ENCODE data around the gene GRK5.

Gene GRK5

DNA sequence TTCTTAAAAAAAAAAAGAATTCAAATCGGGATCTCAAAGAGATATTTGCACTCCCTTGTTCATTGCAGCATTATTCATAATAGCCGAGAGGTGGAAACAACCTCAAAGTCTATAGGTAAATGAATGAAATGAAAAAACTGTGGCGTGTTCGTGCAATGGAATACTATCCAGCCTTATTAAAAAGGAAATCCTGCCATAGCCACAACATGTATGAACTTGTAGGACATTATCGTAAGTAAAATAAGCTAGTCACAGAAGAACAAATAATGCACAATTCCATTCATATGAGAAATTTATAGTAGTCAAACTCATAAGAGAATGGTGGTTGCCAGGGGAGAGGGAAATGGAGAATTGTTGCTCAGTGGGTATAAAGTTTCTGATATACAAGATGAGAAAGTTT lies 37.9 kb downstream of the GRK5 start:
- no peak for DNase-seq (ENCODE audit: low spot score)
- TF ChIP-seq, protein P1, sequence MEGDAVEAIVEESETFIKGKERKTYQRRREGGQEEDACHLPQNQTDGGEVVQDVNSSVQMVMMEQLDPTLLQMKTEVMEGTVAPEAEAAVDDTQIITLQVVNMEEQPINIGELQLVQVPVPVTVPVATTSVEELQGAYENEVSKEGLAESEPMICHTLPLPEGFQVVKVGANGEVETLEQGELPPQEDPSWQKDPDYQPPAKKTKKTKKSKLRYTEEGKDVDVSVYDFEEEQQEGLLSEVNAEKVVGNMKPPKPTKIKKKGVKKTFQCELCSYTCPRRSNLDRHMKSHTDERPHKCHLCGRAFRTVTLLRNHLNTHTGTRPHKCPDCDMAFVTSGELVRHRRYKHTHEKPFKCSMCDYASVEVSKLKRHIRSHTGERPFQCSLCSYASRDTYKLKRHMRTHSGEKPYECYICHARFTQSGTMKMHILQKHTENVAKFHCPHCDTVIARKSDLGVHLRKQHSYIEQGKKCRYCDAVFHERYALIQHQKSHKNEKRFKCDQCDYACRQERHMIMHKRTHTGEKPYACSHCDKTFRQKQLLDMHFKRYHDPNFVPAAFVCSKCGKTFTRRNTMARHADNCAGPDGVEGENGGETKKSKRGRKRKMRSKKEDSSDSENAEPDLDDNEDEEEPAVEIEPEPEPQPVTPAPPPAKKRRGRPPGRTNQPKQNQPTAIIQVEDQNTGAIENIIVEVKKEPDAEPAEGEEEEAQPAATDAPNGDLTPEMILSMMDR (IDR thresholded peaks at IDR 0.05; ENCODE audit: extremely low read depth, missing control alignments), result no peak

DNA sequence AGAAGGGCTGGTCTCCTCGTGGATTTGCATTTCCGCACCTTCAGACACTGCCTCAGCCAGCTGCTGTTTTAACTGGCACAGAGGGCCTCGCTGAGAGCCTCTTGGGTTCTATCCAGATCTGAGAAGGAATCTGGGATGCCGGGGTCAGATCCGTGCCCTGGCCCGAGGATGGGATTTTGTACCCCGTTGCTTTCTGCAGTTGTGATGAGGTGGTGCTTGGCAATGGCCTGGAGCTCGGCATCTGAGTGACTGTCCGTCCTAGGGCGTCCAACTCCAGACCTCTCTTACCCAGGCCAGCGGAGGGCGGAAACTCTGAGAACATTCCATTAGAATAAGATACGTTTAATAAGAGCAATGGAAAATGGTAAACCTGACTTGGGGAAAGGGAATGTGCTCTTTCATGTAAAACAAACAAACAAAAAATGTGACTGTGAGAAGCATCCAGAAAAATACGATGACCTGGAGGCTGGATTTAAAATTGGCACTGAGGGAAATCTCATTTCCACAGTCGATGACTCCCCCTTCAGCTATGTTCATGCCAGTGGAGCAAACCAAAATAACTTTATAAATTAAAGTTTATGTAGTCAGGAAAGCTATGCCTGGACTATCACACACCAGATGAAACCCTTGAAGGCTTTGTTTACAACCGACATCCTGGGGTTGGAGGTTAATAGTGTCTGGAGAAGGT lies 39.6 kb downstream of the GRK5 start:
- DNase-seq (ENCODE audit: low spot score), result no peak
- TF ChIP-seq, protein P1 (IDR thresholded peaks at IDR 0.05; ENCODE audit: extremely low read depth, missing control alignments), result no peak

DNA sequence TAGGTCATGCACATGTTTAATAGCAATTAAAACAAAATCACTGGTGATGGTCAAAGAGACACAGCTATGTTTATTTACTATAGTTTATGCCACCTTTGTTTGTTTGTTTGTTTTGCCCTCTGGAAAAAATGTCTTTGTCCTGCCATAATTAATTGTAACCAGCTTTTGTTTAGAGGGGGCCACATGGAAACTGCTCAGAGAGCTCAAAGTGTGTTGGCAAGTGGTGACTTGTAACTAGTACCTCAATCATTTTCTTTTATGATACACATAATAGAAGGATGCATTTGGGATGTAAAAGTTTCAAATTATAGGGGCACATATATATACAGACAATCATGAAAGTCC lies 40.2 kb downstream of the GRK5 start:
- TF ChIP-seq, protein P1 (IDR thresholded peaks at IDR 0.05; ENCODE audit: extremely low read depth, missing control alignments), result no peak

DNA sequence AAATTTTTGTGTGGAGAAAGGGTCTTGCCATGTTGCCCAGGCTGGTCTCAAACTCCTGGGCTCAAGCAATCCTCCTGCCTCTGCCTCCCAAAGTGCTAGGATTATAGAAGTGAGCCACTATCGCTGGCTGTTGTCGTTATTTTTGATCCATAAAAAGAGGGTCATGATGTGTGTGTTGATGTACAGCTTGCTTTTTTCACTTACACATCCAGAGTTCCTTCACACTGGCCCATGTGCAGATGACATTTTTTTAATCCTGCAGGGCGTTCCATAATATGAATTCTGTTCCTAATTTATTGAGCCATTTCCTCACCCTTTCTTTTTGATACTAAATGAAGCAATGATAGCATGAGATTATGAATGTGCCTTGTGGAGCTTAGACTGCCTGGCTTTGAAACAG lies 40.8 kb downstream of the GRK5 start:
- TF ChIP-seq, protein P1 (IDR thresholded peaks at IDR 0.05; ENCODE audit: extremely low read depth, missing control alignments), result no peak
- DNase-seq (ENCODE audit: low spot score), result no peak

More for the DNA sequence above, 40.2 kb downstream of the GRK5 start:
- no peak for DNase-seq (ENCODE audit: low spot score)

DNA sequence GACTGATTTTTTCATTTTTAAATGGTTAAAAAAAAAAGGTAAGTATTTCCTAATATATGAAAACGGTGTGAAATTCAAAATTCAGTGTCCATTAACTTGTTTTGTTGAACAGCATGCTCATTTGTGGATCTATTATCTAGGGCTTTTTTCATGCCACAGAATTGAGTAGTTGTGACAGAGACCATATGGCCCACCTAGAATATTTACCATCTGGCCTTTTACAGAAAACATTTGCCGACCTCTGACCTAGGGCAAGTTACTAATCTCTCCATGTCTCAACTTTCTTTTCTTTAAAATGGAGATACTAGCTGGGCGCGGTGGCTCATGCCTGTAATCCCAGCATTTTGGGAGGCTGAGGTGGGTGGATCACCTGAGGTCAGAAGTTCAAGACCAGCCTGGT lies 41.3 kb downstream of the GRK5 start:
- TF ChIP-seq, protein P1 (IDR thresholded peaks at IDR 0.05; ENCODE audit: extremely low read depth, missing control alignments), result no peak
- no peak for DNase-seq (ENCODE audit: low spot score)

DNA sequence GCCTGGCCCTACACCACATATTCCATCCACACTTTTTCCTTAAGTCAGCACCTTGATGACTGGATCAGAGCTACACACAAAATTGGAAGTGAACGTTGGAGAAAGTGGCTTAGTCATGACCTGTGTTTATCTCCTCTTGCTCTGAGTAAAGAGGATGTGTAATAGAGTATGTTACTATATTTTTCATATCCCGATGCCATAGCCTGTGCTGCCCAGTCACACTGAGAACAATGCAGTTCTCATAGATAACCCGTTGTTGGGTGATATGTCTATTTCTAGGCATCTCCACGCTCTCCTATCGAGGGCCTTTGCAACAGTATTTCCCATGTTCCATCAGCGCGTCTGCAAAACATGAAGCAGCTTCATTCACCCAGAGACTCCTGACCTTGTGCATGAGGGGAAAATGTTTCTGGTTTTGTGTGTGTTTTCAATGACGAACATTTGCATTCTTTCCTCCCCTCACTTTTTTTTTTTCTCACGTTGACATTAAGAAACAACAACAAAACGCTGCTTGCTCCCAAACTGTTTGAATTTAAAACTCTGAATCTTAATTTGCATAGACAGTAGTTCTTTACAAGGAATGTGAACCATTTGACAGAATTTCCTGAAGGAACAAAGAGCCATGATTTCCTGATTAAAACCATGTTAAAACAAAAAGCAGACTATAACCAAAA lies 43.4 kb downstream of the GRK5 start:
- TF ChIP-seq, protein P1 (IDR thresholded peaks at IDR 0.05; ENCODE audit: extremely low read depth, missing control alignments), result no peak
- no peak for DNase-seq (ENCODE audit: low spot score)

DNA sequence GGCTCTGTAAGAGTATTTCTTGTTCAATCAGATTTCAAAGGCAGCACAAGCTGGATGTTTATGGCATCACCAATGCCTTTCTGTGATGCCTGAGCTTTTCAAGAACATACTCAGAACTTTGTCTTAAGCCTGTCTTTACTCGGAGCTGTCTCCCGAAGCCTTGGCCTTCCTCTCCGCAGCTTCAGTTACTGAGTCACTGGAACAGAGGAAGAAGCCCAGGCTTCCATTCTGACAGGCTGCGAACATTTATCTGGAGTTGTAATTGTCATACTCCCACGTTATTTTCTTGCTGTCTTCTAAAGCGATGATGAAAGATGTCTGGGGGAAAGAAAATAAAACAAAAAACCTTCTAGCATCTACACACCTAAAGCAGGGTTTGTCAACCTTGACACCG lies 43.9 kb downstream of the GRK5 start:
- DNase-seq (ENCODE audit: low spot score), result no peak
- TF ChIP-seq, protein P1 (IDR thresholded peaks at IDR 0.05; ENCODE audit: extremely low read depth, missing control alignments), result no peak

Data from GM20000 (cell line).